GM13977 (cell line): ENCODE results near the gene MSANTD3.
"Not testable (repeated sequence)": the region's sequence is repeated elsewhere in the genome, so short reads cannot be mapped to it uniquely, and the experiment has no call there.

Source experiments
- DNase-seq: peaks from one replicate; pipeline ENCODE4 v3.0.0; 2012; ENCODE audit warnings: low spot score
- CTCF ChIP-seq: IDR thresholded peaks from 2 replicates; pipeline ENCODE4 v1.5.1; 2012; ENCODE audit warnings: mild to moderate bottlenecking, control low read depth; ENCODE audit not compliant: insufficient read depth; ENCODE audit errors: extremely low read depth, missing control alignments
- in situ Hi-C: fragments of 300-500 bp; cut with MboI; formaldehyde crosslinking; loops from one replicate; pipeline ENCODE4 v1.12.0; 2022; ENCODE audit warnings: low sequenced_read_pairs, low pct_unique_long_range_greater_than_20kb, mixed read lengths, inconsistent platforms; ENCODE audit not compliant: unreplicated experiment

MSANTD3 gene

GRCh38 chr9:100430286-100430940, 3.5 kb downstream of the MSANTD3 start:
- no peak for DNase-seq
- in situ Hi-C loops, result no loop called here
- TF ChIP-seq CTCF, result no peak

GRCh38 chr9:100431886-100432285, 4.9 kb downstream of the MSANTD3 start:
- DNase-seq, result no peak
- in situ Hi-C loops, result no loop called here
- TF ChIP-seq CTCF, result no peak

- no peak for DNase-seq
- in situ Hi-C loops, result no loop called here
- no peak for TF ChIP-seq CTCF
Measured at GRCh38 chr9:100432736-100433135, 5.8 kb downstream of the MSANTD3 start.

GRCh38 chr9:100436571-100436970, 9.6 kb downstream of the MSANTD3 start:
- in situ Hi-C loops, result no loop called here
- no peak for DNase-seq
- no peak for TF ChIP-seq CTCF

- TF ChIP-seq CTCF, result peak; percentile 90
- in situ Hi-C loops, result no loop called here
- DNase-seq, result peak; percentile 60
Measured at GRCh38 chr9:100437860-100438805, 11.2 kb downstream of the MSANTD3 start.

- in situ Hi-C loops, result no loop called here
- no peak for DNase-seq
Measured at GRCh38 chr9:100440071-100440470, 13.1 kb downstream of the MSANTD3 start.

GRCh38 chr9:100440487-100440886, 13.5 kb downstream of the MSANTD3 start:
- in situ Hi-C loops, DNase-seq: not testable (repeated sequence)

More at GRCh38 chr9:100440071-100440470, 13.1 kb downstream of the MSANTD3 start:
- no peak for TF ChIP-seq CTCF
